RKO (cell line): ENCODE data around the gene HIVEP3.
"Not testable (repeated sequence)": the region's sequence is repeated elsewhere in the genome, so short reads cannot be mapped to it uniquely, and the experiment has no call there.

Experiments
- DNase-seq: peaks from one replicate; pipeline ENCODE4 v3.0.0-alpha.2; 2016; ENCODE audit warnings: low spot score

HIVEP3 gene

DNA sequence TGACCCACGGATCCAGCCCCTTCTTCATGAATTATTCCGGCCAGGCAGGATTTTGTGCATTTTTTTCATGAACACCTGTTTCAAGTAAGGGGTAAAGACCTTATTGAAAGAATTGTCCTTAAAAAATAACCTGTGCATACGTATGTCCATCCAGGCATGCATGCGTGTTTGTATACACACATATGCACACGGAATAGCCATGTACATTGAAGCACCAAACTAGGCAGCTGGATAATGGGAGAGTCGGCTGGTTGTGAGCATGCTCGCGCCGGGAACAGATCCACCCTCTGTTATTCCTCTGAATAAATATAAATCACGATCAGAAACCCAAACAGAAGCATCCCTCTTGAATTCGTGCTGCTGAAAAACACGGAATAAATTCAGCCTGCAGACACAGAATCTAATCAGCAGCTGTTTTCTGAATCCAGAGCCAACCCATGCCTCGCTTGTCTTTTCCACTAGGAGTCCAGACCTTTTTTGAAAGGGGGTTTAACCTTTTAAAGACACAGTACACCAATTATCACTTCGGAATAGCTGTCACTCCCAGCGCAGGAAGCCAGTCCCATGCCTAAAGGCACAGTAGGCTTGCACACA lies at the start of gene HIVEP3:
Gene HIVEP3, minus strand, starts transcription at position 473 of the 594 bp plus-strand sequence.
- no peak for DNase-seq

DNA sequence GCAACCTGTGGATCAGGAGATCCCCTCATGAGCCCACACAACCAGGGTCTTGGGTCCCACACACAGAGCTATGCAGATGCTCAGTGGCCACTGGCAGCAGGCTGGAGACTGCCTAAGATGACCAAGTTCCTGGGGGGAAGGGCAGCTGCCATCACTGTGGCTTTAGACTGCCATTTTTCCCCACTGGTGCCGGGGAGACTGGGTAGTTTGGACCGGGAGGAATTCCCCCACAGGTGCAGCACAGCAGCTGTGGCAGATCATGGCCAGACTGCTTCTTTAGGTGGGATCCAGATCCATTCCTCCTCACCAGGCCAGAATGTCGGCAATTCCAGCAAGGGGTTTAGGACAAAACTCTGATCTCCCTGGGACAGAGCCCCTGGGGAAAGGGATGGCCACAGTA lies 45.7 kb upstream of the HIVEP3 start:
- no peak for DNase-seq

DNA sequence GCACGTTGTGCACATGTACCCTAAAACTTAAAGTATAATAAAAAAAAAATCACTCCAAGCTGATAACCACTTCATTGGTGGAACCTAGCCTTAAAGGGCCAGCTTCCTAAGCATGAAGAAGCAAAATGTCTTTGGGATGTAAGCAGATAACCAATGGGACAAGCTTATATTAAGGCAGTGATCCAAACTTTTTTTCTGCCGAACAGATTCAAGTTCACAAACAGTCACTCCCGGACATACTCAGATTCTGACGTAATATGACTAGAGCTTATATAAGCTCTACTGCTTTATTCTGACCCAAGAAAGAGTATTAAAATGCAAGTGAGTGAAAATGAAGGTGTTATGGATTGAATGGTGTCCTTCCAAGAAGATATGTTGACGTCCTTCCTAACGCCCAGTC lies 44.9 kb upstream of the HIVEP3 start:
- no peak for DNase-seq

DNA sequence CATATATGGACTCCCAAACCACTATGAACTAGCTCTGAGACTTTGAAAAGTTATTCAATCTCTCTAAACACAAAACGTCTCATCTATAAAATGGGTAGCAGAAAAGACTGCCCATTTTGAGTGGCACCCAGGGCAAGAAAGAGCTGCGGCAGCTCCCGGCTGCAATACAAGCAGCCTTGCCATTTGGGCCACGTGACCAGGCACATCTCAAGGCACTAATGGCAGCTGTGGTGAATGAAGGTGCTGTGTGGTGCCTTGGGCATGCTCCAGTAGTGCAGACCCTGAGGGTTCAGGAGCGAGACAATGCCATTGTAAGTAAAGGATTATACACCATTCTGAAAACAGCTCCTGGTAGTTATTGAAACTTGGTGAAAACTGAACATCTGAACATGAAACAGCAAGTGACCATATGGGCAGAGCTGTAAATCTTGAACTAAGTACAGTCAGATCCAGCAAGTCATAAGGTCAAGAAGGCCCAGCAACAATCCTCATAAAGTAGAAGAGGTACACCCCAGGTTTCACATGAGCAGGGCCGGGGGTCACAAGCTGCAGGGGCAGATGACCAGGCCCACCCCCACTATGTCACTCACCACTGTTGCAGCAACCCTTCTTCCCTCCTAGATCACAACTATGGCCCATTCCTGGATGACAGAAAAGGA lies 39.4 kb upstream of the HIVEP3 start:
- DNase-seq = no peak

DNA sequence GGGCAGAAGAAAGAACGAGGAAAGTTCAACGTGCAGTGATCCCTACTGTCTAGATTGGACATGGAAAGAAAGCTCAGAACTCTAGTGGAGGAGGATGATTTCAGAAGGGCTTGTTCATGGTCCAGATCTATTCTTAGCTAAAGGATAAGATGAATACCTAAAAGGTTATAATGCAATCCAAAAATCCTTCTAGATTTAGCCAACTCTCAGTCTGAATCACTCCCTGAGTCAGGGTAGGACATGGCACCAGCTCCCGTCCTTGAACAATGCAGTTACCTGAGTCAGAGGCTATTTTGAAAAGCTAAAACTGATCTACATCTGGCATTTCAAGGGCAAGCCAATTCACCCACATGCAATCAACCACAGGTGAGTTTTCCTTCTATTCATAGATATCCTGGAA lies 38.8 kb upstream of the HIVEP3 start:
- DNase-seq = peak; percentile 20

DNA sequence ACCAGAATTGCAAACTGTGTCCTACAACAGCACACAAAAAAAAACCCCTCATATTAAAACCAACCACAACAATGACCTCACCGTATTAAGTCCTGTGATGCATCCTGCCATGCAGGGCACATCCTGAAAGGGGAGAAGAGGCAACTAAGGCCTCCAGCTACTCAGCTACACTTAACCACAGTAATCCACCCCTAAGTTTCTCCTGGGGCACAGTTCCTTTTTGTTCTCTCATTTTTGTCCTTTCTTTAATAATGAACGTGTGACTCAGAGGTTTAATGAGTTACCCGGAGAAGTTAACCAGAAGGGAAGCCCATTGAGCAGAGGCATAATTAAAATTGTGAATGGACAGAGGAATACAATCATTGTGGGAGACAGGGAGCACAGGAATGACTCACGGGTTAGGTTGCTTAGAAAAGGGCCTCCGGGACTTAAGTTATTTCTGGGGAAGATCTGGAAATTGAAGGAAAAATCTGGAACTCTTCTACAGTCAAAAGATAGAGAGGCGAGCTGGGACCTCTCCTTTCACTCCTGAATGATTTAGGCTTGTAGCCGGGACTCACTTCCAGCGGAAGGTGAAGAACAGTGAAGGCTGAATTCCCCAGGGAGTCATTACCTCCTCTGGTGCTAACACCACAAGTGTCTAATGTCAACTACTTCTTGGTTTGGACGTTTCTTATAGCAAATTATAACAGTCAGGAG lies 36.9 kb upstream of the HIVEP3 start:
- no peak for DNase-seq

DNA sequence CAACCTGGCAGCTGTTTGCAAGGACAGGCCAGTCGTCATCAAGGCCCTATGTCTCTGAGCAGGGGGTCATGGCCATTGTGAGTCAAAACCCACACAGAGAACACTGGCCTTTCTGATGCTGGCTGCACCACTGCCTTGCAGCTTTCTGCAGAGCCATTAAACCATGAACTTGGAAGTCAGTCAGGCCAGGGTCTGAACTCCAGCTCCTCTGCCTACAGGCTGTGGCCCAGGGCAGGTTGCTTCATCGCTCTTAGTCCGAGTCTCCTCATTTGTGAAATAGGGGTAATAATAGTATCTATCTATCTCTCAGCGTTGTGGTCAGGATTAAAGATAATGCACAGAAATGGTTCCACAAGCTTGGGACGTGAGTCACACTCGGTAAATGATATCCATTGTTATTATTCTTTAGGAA lies 35.8 kb upstream of the HIVEP3 start:
- DNase-seq = no peak

DNA sequence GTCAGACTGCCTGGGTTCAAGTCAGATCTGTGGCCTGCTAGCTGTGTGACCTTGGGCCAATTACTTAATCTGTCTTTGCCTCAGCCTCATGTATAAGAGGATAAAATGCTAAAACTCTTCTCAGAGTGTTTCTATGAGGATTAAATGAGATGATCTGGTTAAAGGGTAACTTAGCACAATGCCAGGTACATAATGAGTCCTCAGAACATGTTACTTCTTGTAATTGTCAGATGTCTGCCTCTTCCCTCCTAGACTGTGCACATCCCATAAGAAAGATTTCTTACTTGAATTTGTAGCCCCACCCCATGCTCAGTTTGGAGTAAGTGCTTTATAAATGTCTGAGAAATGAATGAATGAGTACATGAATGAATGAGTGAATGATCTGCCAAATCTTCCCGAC lies 34.6 kb upstream of the HIVEP3 start:
- no peak for DNase-seq

DNA sequence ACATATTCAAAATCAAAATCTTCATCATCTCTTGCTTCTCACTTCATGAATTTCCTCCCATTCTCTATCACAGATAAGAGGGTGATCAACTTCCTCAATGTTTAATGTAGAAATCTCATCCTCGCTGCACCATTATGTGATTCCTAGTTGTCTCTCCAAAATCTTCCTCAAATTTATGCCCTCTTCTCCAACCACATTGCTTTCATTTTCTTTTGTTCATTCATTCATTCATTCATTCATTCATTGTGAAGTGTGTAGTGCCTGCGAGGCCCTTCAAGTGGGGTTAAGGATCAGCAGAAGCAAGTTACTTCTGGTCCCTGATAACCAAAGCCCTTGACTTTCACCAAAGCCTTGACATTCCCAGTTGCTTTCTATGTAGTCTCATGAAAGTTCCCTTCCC lies 33.5 kb upstream of the HIVEP3 start:
- no peak for DNase-seq

DNA sequence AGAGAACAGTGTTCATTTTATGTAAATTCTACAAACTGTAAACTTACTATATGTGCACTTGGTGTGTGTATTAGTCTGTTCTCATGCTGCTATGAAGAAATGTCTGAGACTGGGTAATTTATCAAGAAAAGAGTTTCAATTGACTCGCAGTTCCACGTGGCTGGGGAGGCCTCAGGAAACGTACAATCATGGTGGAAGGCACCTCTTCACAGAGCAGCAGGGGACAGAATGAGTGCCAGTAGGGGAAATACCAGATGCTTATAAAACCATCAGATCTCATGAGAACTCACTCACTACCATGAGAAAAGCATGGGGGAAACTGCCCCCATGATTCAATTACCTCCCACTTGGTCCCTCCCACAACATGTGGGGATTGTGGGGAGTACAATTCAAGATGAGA lies 32.8 kb upstream of the HIVEP3 start:
- DNase-seq = not testable (repeated sequence)

DNA sequence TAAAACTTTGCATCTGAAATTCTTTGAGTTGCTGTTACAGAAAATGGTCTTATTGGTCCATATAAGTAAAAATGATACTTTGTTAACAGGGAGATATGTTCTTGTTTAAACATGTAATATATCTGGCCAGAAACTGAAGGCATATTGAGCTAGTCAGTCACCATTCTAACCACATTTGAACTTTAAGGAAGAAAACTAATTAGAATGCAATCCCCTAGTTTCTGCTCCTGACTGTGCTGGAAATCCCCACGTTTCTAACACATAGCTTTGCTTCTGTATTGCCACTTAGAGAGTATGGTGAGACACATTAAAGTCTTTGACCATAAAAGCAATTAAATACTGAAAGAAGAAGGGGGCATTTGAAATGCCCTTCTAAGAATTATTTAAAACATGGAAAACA lies 32.1 kb upstream of the HIVEP3 start:
- no peak for DNase-seq

DNA sequence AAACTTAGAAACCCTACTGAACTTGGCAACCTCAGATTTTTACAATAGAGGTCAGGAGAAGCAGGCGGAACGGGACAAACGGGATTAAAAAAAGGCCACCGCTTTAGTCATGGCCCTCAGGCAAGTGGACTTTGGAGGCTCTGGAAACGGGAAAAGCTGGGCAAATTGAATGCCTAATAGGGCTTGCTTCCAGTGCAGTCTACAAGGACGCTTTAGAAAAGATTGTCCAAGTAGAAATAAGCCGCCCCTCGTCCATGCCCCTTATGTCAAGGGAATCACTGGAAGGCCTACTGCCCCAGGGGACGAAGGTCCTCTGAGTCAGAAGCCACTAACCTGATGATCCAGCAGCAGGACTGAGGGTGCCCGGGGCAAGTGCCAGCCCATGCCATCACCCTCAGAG lies 27.2 kb upstream of the HIVEP3 start:
- not testable (repeated sequence) for DNase-seq

DNA sequence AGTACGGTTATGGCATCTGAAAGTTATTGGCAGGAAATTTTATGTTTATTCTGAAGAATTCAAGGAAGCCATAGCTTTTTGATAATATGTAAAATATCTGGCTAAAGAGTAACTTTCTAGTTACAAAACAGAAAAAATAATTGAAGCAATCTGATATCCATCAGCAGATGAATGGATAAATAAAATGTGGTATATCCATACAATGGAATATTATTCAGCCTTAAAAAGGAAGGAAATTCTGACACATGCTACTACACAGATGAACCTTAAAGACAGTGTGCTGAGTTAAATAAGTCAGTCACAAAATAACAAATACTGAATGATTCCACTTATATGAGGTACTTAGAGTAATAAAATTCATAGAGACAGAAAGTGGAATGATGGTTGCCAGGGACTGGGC lies 25.0 kb upstream of the HIVEP3 start:
- DNase-seq = no peak

DNA sequence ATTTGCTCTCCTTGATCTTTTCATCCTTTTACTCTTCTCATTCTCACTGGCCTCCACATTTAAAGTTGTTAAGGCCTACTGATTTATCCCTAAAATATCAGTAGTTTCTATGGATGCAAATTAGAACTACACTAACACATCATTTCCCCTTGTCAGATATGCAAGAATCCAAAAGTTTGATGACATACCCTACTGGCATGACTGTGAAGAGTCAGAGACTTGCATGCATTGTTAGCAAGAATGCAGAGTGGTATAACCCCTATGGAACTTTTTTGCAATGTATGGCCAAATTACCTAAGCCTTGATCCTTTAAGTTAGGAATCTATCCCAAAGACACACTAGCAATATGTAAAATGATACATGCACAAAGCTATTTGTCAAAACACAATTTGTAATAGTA lies 23.6 kb upstream of the HIVEP3 start:
- no peak for DNase-seq

DNA sequence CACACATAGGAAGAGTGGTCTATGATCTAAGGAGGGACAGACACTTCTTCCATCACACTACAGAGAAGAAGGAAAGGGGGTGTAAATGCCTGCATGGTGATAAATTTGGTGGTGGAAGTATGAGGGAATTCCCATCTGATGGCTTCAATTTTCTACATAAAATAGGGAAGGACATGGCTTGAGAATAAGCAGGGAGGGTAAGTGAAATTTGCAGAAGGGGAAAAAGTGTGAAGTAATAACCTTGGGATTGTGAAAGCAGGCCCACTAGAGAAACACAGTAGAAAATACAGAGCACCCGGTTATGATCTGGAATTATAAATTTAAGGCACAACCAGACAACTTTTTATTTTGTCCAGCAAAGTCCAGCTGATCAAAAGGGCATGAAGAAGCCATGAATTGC lies 22.7 kb upstream of the HIVEP3 start:
- no peak for DNase-seq

DNA sequence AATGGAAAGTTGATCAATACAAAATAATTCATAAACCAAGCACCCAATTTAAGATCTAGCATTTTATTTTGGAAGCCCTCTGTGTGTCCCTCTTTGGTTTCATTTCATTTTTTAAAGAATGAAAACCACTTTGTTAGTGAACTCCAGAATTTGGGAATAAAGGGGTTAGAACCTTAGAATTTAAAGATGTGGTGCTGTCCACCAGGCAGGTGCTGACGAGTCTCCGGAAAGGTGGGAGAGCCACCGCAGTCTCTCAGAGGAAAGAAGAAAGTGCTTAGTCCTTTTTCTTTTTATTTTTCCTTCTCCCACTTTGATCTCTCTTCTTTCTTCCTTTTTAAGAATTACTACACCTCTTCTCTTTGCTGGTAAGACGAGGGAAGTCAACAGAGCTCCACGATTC lies 20.5 kb upstream of the HIVEP3 start:
- DNase-seq = no peak

DNA sequence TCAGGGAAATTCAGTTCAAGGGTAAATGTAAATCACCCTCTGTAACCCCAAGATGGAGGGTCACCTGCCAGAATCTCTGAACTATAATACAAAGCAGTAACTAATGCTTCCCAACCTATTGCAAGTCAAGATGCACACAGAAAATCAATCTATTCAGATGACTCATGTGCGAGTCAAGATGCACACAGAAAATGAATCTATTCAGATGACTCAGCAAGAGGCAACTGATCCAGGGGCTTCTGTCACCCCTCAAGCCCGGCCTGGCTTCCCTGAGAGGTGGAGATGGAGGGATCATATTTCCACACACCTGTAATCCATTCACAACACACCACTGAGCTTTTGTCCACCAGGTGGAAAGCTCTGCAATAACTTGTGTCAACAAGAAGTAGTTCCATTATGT lies 17.4 kb upstream of the HIVEP3 start:
- DNase-seq = peak; percentile 33

DNA sequence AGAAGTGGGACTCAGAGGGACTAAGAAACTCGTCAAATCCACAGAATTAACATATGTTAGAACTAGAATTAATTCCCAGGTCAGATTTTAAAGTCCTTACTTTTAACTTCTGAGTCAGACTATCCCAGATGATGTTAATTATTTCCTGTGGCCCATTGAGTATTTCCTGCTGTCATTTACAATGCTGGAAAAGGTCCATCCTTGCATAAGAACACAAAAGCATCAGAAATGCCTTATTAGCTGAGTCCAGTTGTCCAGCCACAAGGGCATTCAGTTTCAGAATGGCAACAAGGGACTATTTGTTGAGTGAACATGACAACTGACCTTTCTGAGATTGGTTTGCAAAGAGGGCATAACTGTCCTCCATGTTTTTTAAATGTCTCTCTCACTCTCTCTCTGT lies 16.5 kb upstream of the HIVEP3 start:
- no peak for DNase-seq

DNA sequence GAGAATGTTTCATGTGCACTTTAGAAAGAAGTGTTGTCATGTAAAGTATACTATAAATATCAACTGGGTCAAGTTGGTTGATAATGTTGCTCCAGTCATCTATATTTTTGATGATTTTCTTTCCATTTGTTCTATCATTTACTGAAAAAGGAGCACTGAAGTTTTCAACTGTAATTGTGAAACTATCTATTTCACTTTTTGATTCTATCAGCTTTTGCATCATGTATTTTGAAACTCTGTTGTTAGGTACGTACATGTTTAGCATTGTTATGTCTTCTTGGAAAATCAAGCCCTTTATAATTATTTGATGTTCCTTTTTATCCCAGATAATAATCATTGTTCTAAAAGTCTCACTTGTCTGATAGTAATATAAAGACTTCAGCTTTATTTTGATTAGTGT lies 14.4 kb upstream of the HIVEP3 start:
- DNase-seq = no peak

DNA sequence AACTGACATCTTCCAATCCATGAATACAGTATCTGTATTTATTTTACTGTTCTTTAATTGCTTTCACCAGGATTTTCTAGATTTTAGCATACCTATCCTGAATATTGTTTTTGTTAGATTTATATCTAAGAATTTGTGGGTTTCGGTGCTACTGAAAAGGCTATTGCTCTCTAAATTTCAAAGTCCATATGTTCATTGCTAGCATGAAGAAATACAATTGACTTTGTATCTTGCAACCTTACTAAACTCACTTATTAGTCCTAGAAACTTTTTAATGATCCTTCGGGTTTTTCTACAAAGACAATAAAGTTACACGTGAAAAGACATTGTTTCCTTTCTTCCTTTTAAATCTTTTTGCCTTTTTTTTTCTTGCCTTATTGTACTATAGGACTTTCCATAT lies 12.9 kb upstream of the HIVEP3 start:
- no peak for DNase-seq

DNA sequence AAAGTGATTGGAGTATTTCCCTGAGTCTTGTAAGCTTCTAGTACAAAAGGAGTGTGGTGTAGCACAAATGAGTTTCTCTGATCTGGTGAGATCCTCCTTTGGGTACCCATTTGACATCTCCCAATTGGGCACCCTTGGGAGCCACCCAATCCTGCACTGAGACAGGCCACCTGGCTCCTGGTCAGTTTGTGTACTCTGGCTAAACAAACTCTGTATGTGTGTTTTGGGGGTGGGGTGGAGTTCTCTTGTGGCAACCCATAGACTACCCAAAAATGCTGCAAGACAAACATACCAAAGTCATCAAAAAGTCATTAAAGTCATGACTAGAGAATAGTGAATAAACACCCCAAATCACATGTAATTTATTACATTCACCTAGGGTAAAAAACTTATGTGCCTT lies 8.4 kb upstream of the HIVEP3 start:
- no peak for DNase-seq

DNA sequence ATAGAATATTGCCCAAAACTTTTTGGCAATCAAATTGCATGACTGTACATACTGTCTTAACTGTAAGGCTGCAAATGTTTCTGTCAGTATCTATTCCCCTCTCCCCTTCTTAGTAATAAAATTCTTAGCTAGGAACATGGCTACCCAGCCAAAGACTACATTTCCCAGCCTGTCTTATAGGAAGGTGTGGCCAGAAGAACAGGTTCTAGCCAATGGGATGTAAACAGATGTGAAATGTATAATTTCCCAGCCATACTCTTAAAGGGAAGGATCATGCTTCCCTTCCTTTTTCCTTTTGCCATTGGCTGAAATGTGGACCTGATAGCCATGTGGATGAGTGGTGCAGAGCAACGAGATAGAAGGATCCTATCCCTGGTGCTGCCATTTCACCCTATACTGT lies 7.0 kb upstream of the HIVEP3 start:
- no peak for DNase-seq

DNA sequence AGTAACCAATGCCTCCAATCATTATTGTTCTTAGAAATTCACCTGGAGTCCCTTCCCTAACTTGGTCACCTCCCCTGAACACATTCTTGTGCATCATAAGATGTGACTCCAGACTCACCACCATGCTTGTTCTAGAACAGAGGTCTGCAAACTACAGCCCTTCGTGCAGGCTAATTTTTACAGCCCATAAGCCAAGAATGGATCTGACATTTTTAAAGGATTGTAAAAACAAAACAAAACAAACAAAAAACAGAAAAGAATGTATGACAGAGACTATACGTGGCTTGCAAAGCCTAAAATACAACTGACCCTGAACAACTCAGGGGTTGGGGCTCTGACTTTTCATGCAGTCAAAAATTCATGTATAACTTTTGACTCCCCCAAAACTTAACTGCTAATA lies 6.2 kb upstream of the HIVEP3 start:
- DNase-seq = no peak

DNA sequence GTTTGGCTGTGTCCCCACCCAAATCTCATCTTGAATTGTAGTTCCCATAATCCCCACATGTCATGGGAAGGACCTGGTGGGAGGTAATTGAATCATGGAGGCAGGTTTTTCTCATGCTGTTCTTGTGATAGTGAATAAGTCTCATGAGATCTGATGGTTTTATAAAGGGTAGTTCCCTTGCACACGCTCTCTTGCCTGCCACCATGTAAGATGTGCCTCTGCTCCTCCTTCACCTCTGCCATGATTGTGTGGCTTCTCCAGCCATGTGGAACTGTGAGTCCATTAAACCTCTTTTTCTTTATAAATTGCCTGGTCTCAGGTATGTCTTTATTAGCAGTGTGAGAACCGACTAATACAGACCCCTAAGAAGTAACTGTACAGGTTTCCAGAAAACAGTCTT lies 2.5 kb upstream of the HIVEP3 start:
- DNase-seq = not testable (repeated sequence)
